Right atrium auricular region (tissue), 2 donors: ENCODE results near the gene OTULIN. TPM values are rescaled to one million over a fixed set of nuclear protein-coding genes. Genes with fewer than 3 reads are reported as not detected.

Source experiments
- DNase-seq: peaks from one replicate; pipeline ENCODE4 v3.0.0-alpha.2; 2019; ENCODE audit warnings: low spot score
- H3K27ac ChIP-seq, 2 donors: fragments of 200-600 bp; sonication (generic); 1 replicate in 1 of 2; 2 replicates in 1 of 2; pipeline ENCODE4 v1.5.1; 2016 to 2019
- H3K27me3 ChIP-seq, 2 donors: fragments of 200-600 bp; sonication (generic); one replicate each; pipeline versions ENCODE4 v1.5.1 to v1.6.0; 2017 to 2019
- H3K36me3 ChIP-seq: fragments of 200-600 bp; sonication (generic); one replicate; pipeline ENCODE4 v1.5.1; 2016
- H3K4me1 ChIP-seq, 2 donors: fragments of 200-600 bp; sonication (generic); one replicate each; pipeline versions ENCODE4 v1.5.1 to v1.6.0; 2017 to 2019
- H3K4me3 ChIP-seq, 2 donors: fragments of 200-600 bp; sonication (generic); 1 replicate in 1 of 2; 2 replicates in 1 of 2; pipeline ENCODE4 v1.5.1; 2017 to 2019; ENCODE audit warnings: mild to moderate bottlenecking in 1 of 2, moderate library complexity in 1 of 2
- H3K9me3 ChIP-seq, 2 donors: fragments of 200-600 bp; sonication (generic); one replicate each; pipeline ENCODE4 v1.5.1; 2019
- total RNA-seq, 2 donors: library from RNA; depleted of rRNA; stranded (reverse); fragments of >200 nt; gene quantifications; one replicate each; pipeline ENCODE4 v1.1.0, GENCODE V29; 2016
- TF ChIP-seq, protein P1 (sequence below), 2 donors: fragments of 200-600 bp; sonication (generic); IDR thresholded peaks; one replicate each; pipeline ENCODE4 v1.5.1; 2019; ENCODE audit warnings: antibody characterized with exemption in 2 of 2

OTULIN gene
- total RNA-seq, 2 donors from 2014 or later: 13.9 to 29.9 TPM

DNA sequence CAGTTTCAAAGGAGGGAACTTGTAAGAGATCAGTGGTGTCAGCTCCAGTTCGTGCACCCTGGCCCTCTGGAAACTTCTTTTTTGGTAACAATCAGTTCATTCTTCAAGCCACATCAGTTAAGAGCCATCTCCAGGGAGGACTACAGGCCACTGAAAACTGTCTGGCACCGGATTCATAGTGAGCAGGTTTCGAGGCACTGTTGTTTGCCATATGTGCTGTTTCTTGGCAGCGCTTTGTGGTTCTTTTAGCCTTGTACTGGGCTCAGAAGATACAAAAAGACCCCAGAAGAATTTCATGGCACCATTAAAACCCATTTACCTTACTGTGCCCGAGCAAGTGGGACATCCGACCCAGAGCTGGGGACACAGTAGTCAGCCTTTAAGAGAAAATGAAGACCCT, 68.5 kb downstream of the OTULIN start:
- DNase-seq: no peak
- TF ChIP-seq, protein P1, sequence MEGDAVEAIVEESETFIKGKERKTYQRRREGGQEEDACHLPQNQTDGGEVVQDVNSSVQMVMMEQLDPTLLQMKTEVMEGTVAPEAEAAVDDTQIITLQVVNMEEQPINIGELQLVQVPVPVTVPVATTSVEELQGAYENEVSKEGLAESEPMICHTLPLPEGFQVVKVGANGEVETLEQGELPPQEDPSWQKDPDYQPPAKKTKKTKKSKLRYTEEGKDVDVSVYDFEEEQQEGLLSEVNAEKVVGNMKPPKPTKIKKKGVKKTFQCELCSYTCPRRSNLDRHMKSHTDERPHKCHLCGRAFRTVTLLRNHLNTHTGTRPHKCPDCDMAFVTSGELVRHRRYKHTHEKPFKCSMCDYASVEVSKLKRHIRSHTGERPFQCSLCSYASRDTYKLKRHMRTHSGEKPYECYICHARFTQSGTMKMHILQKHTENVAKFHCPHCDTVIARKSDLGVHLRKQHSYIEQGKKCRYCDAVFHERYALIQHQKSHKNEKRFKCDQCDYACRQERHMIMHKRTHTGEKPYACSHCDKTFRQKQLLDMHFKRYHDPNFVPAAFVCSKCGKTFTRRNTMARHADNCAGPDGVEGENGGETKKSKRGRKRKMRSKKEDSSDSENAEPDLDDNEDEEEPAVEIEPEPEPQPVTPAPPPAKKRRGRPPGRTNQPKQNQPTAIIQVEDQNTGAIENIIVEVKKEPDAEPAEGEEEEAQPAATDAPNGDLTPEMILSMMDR (IDR thresholded peaks at IDR 0.05): no peak
- H3K36me3 ChIP-seq: peaks cover 8% of the 10 kb centered on the region
- H3K9me3 ChIP-seq: no peaks in the 10 kb centered on the region
- no peak overlapping the region for H3K4me3 ChIP-seq
- H3K4me1 ChIP-seq: peaks cover 0 to 29% of the 10 kb centered on the region in 2 donors
- no peak overlapping the region for H3K27ac ChIP-seq
- no peaks in the 10 kb centered on the region for H3K27me3 ChIP-seq

DNA sequence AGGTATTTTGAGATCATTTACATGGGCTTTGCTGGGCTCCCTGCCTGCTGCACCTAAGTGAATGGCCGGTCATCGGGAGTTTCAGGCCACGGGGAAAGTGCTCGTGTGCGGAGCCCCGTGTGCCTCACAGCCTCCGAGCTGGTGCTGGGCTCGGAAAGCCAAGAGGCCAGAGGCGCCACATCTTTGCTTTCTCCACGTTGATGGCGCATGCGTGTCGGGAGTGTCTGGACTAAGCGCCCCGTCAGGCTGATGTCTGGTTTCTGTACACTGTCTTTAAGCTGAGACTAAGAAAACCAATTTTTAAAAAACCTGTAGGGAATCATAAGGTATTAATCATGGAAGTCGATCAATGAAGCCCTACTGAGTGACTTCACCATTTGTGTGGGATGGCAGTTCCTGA, 69.1 kb downstream of the OTULIN start:
- Histone ChIP-seq H3K9me3 (no peaks in the 10 kb centered on the region), H3K27ac (no peak overlapping the region), H3K27me3 (no peaks in the 10 kb centered on the region), H3K36me3 (peaks cover 8% of the 10 kb centered on the region), H3K4me3 (no peak overlapping the region), H3K4me1 (peaks cover 0 to 28% of the 10 kb centered on the region in 2 donors)
- DNase-seq: no peak
- TF ChIP-seq, protein P1 (IDR thresholded peaks at IDR 0.05): no peak

DNA sequence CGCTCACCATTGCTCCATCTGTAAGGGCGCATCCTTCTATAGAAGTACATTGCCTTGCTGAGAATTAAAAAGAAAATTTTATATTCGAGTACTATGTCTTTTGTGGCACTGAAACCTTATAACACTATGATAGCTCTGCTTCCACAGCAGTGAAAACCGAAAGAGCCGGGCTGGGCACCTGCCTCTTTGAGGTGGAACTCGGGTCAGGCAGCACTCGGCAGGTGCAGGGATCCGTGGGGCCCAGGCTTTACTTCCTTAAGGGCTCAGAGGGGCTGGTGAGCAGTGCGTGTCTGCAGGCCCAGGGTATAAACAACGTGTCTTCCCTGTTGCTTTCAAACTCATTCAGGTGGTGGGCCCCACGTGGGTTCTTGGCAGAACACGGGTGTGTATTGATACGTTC, 69.9 kb downstream of the OTULIN start:
- Histone ChIP-seq H3K36me3 (peaks cover 8% of the 10 kb centered on the region), H3K4me1 (peaks cover 0 to 36% of the 10 kb centered on the region in 2 donors), H3K4me3 (no peak overlapping the region), H3K27ac (no peak overlapping the region), H3K27me3 (no peaks in the 10 kb centered on the region), H3K9me3 (no peaks in the 10 kb centered on the region)
- no peak for DNase-seq
- TF ChIP-seq, protein P1 (IDR thresholded peaks at IDR 0.05): no peak

DNA sequence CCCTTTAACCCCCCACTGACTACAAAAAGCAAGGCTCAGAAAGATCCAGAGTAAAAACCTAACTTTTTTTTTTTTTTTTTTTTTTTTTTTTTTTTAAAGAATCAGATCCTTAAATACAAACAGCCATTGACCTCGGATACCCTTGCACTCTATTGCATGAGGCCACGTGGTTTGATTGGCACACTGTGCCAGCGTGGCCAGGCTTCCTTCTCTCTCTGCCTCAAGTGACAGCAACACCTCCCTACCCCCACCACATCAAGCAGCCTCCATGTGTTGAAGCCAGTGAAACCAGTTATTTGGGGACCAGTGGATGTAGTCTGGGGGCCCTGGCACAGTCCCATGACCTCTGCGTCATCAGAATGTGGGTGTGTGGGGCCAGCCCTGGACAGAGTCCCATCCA, 71.4 kb downstream of the OTULIN start:
- Histone ChIP-seq H3K4me1 (peaks cover 0 to 46% of the 10 kb centered on the region in 2 donors), H3K27ac (no peak overlapping the region), H3K27me3 (no peaks in the 10 kb centered on the region), H3K36me3 (peaks cover 7% of the 10 kb centered on the region), H3K4me3 (no peak overlapping the region), H3K9me3 (no peaks in the 10 kb centered on the region)
- TF ChIP-seq, protein P1 (IDR thresholded peaks at IDR 0.05): no peak
- DNase-seq: no peak

DNA sequence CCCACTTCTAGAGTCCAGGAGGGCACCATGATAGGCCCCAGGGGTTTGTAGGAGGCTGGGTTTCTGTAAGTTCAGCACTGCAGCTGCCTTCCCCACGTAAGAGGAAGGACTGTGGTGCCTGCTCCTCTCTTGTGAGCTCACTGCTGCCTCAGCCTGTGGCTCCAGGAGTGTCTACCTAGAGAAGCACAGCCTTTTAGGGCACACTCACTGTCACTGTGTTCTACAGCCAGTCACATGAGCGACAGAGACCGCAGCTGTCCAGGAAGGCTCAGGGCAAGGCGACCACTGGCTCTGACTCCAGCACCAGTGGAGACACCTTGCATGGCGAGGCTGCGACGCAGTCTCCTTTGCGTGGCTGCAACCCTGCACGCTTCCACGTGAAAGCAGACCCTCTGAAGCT, 72.8 kb downstream of the OTULIN start:
- H3K27ac ChIP-seq: peak overlapping the region in 1 of 2 donors; percentile 38
- no peak for DNase-seq
- no peaks in the 10 kb centered on the region for H3K9me3 ChIP-seq

DNA sequence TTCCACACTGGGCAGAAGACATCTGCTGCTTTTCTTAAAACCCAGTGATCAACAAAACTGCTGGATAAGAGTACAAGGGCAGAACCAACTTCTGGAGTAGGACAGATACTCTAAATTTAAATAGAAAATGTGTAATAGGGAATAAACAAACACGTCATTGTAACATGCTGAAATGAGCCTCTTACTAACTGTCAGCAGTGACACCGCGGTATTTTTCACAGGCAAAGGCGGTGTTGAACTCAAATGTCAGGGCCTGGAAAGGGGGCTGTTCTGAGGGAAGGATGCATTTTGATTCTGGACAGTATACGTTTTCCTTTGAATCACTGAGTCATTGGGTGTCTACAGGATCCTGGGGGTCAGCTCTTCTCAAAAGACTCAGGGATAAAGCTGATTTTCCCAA, 73.5 kb downstream of the OTULIN start:
- no peaks in the 10 kb centered on the region for H3K9me3 ChIP-seq
- H3K4me1 ChIP-seq: peaks cover 0 to 62% of the 10 kb centered on the region in 2 donors
- no peak overlapping the region for H3K4me3 ChIP-seq
- TF ChIP-seq, protein P1 (IDR thresholded peaks at IDR 0.05): no peak
- peaks cover 18% of the 10 kb centered on the region for H3K36me3 ChIP-seq
- H3K27ac ChIP-seq: peak overlapping the region in 1 of 2 donors; percentile 38
- no peaks in the 10 kb centered on the region for H3K27me3 ChIP-seq
- DNase-seq: no peak

More for the DNA sequence above, 72.8 kb downstream of the OTULIN start:
- Histone ChIP-seq H3K4me3 (no peak overlapping the region), H3K4me1 (peaks cover 0 to 54% of the 10 kb centered on the region in 2 donors), H3K27me3 (no peaks in the 10 kb centered on the region), H3K36me3 (peaks cover 18% of the 10 kb centered on the region)
- TF ChIP-seq, protein P1 (IDR thresholded peaks at IDR 0.05): no peak
